ENCODE measurements around the gene NAXD. TPM values are rescaled to one million over a fixed set of nuclear protein-coding genes. Genes with fewer than 3 reads are reported as not detected.

The NAXD gene
- total RNA-seq, 1 experiment from 2014 or later = 32.1 TPM

DNA sequence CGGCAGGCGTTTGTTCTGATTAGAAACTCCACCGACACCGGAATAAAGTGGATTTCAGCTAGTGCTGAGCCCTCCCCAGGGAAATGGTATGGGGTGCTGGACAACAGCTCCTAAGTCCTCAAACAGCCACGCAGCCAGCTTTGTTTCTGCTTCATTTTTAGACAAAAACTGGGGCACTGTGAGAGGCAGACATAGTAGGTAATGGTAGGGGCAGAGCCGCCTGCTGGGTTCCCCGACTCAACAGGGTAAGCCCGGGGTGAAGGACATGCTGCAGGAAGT, 50.8 kb downstream of the NAXD start:
- Histone ChIP-seq H3K4me1 (ENCODE audit: control insufficient read depth in 1 of 2, insufficient read depth in 2 of 2, low read length in 2 of 2) (no peaks in the 10 kb centered on the region), H3K9ac (ENCODE audit: low read length) (no peak overlapping the region), H3K9me2 (ENCODE audit: insufficient read depth) (no peaks in the 10 kb centered on the region), H3K9me3 (ENCODE audit: control insufficient read depth in 1 of 2, insufficient read depth in 1 of 2, low read depth in 1 of 2, low read length in 2 of 2) (peaks cover 0 to 4% of the 10 kb centered on the region in 2 experiments; a peak in 1 of 4 replicates), H3K27me3 (ENCODE audit: insufficient read depth, low read length) (no peaks in the 10 kb centered on the region), H2AFZ (ENCODE audit: low read depth, low read length, poor library complexity, severe bottlenecking) (no peak overlapping the region), H4K20me1 (ENCODE audit: insufficient read depth) (no peaks in the 10 kb centered on the region), H3K79me2 (ENCODE audit: insufficient read depth, low read length) (no peaks in the 10 kb centered on the region; the same call in 1 of the 2 replicates), H3K27ac (ENCODE audit: low read depth, low read length) (no peak overlapping the region), H3K36me3 (ENCODE audit: control insufficient read depth in 1 of 2, insufficient read depth in 2 of 2, low read length in 2 of 2) (peaks cover 17 to 53% of the 10 kb centered on the region in 2 experiments), H3K4me3 (replicated peaks in 1 of 2; ENCODE audit: low read depth in 1 of 2, low read length in 2 of 2) (no peak overlapping the region), H3K4me2 (ENCODE audit: low read length) (no peak overlapping the region)
- RAD21 ChIA-PET (ENCODE audit: low non-redundant PET in 1 of 2, low total read pairs in 2 of 2, uncharacterized antibody in 2 of 2, unreplicated experiment in 2 of 2) = no interaction called here
- ATAC-seq (no peak), DNase-seq (ENCODE audit: low read depth, low spot score) (no peak)
- intact Hi-C loops (cut with micrococcal nuclease) = no loop called here
- TF ChIP-seq POLR2A (IDR thresholded peaks at IDR 0.05; ENCODE audit: borderline replicate concordance, extremely low read depth, insufficient read depth, insufficient read length) (no peak), EZH2phosphoT487 (IDR thresholded peaks at IDR 0.05; ENCODE audit: borderline replicate concordance) (no peak), CBX3 (IDR thresholded peaks at IDR 0.05; ENCODE audit: low read depth) (no peak), SIN3A (IDR thresholded peaks at IDR 0.05; ENCODE audit: low read depth) (no peak), CEBPB (IDR thresholded peaks at IDR 0.05; ENCODE audit: low read depth) (no peak), FOSL1 (IDR thresholded peaks at IDR 0.05; ENCODE audit: low read depth) (no peak), ZNF274 (IDR thresholded peaks at IDR 0.05; ENCODE audit: low read depth, low read length) (no peak), JUND (IDR thresholded peaks at IDR 0.05) (no peak), SP1 (IDR thresholded peaks at IDR 0.05; ENCODE audit: low read depth) (no peak), EZH2 (IDR thresholded peaks at IDR 0.05) (no peak), POLR2AphosphoS5 (IDR thresholded peaks at IDR 0.05; ENCODE audit: low read depth, low read length) (no peak), ZFX (IDR thresholded peaks at IDR 0.05) (no peak), ELF1 (IDR thresholded peaks at IDR 0.05; ENCODE audit: borderline replicate concordance, low read depth) (no peak), EGR1 (IDR thresholded peaks at IDR 0.05; ENCODE audit: low read depth) (no peak), TCF7L2 (IDR thresholded peaks at IDR 0.05; ENCODE audit: borderline replicate concordance, extremely low read depth, insufficient read depth, insufficient read length) (no peak), SRF (IDR thresholded peaks at IDR 0.05; ENCODE audit: low read depth) (no peak)
- TF ChIP-seq, protein P1, sequence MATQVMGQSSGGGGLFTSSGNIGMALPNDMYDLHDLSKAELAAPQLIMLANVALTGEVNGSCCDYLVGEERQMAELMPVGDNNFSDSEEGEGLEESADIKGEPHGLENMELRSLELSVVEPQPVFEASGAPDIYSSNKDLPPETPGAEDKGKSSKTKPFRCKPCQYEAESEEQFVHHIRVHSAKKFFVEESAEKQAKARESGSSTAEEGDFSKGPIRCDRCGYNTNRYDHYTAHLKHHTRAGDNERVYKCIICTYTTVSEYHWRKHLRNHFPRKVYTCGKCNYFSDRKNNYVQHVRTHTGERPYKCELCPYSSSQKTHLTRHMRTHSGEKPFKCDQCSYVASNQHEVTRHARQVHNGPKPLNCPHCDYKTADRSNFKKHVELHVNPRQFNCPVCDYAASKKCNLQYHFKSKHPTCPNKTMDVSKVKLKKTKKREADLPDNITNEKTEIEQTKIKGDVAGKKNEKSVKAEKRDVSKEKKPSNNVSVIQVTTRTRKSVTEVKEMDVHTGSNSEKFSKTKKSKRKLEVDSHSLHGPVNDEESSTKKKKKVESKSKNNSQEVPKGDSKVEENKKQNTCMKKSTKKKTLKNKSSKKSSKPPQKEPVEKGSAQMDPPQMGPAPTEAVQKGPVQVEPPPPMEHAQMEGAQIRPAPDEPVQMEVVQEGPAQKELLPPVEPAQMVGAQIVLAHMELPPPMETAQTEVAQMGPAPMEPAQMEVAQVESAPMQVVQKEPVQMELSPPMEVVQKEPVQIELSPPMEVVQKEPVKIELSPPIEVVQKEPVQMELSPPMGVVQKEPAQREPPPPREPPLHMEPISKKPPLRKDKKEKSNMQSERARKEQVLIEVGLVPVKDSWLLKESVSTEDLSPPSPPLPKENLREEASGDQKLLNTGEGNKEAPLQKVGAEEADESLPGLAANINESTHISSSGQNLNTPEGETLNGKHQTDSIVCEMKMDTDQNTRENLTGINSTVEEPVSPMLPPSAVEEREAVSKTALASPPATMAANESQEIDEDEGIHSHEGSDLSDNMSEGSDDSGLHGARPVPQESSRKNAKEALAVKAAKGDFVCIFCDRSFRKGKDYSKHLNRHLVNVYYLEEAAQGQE (IDR thresholded peaks at IDR 0.05; ENCODE audit: low read depth) = no peak
- TF ChIP-seq, protein P2, sequence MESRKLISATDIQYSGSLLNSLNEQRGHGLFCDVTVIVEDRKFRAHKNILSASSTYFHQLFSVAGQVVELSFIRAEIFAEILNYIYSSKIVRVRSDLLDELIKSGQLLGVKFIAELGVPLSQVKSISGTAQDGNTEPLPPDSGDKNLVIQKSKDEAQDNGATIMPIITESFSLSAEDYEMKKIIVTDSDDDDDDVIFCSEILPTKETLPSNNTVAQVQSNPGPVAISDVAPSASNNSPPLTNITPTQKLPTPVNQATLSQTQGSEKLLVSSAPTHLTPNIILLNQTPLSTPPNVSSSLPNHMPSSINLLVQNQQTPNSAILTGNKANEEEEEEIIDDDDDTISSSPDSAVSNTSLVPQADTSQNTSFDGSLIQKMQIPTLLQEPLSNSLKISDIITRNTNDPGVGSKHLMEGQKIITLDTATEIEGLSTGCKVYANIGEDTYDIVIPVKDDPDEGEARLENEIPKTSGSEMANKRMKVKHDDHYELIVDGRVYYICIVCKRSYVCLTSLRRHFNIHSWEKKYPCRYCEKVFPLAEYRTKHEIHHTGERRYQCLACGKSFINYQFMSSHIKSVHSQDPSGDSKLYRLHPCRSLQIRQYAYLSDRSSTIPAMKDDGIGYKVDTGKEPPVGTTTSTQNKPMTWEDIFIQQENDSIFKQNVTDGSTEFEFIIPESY (IDR thresholded peaks at IDR 0.05; ENCODE audit: extremely low read depth, insufficient replicate concordance, low read length) = no peak
- TF ChIP-seq, protein P3, sequence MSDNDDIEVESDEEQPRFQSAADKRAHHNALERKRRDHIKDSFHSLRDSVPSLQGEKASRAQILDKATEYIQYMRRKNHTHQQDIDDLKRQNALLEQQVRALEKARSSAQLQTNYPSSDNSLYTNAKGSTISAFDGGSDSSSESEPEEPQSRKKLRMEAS (IDR thresholded peaks at IDR 0.05) = no peak
- TF ChIP-seq, protein P4, sequence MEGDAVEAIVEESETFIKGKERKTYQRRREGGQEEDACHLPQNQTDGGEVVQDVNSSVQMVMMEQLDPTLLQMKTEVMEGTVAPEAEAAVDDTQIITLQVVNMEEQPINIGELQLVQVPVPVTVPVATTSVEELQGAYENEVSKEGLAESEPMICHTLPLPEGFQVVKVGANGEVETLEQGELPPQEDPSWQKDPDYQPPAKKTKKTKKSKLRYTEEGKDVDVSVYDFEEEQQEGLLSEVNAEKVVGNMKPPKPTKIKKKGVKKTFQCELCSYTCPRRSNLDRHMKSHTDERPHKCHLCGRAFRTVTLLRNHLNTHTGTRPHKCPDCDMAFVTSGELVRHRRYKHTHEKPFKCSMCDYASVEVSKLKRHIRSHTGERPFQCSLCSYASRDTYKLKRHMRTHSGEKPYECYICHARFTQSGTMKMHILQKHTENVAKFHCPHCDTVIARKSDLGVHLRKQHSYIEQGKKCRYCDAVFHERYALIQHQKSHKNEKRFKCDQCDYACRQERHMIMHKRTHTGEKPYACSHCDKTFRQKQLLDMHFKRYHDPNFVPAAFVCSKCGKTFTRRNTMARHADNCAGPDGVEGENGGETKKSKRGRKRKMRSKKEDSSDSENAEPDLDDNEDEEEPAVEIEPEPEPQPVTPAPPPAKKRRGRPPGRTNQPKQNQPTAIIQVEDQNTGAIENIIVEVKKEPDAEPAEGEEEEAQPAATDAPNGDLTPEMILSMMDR (IDR thresholded peaks at IDR 0.05 in 2 of 3, conservative IDR thresholded peaks at IDR 0.05 in 1 of 3; ENCODE audit: borderline replicate concordance in 1 of 3, insufficient read depth in 1 of 3, low read depth in 2 of 3, low read length in 2 of 3) = no peak
- CTCF ChIA-PET = interaction anchor here (1.1 kb wide), 1 partner anchor 15 kb away, joined by 3 read pairs; no protein-coding TSS in a partner anchor
- BruUV-seq (replicated peaks) = no TSS peak
- POLR2A ChIA-PET = no interaction called here

All from HCT116 (cell line).